Gastroesophageal sphincter (tissue), 4 donors: Measurements from ENCODE around the gene TRIM2. TPM values are rescaled to one million over a fixed set of nuclear protein-coding genes. Genes with fewer than 3 reads are reported as not detected.

Source experiments
- ATAC-seq: fragments of 150-250 bp; one replicate; pipeline ENCODE4 v1.9.1; 2016; ENCODE audit warnings: mild to moderate bottlenecking, moderate library complexity
- H3K27ac ChIP-seq, 4 donors: fragments of 200-600 bp; sonication (generic) in 3 of 4; 1 replicate in 3 of 4; 2 replicates in 1 of 4; pipeline ENCODE4 v1.5.1; 2016 to 2019
- H3K27me3 ChIP-seq: fragments of 200-600 bp; sonication (generic); one replicate; pipeline ENCODE4 v1.5.1; 2019
- H3K36me3 ChIP-seq, 2 donors: fragments of 200-600 bp; sonication (generic); one replicate each; pipeline ENCODE4 v1.5.1; 2019; ENCODE audit warnings: control low read depth in 1 of 2
- H3K4me1 ChIP-seq, 3 donors: fragments of 200-600 bp; sonication (generic); 1 replicate in 2 of 3; 2 replicates in 1 of 3; pipeline ENCODE4 v1.5.1; 2016 to 2019; ENCODE audit warnings: control low read depth in 2 of 3
- H3K4me3 ChIP-seq, 2 donors: fragments of 200-600 bp; sonication (generic); one replicate each; pipeline ENCODE4 v1.5.1; 2019; ENCODE audit warnings: mild to moderate bottlenecking in 1 of 2, moderate library complexity in 1 of 2
- H3K9me3 ChIP-seq, 3 donors: fragments of 200-600 bp; sonication (generic); one replicate each; pipeline ENCODE4 v1.5.1; 2017 to 2019; ENCODE audit warnings: control low read depth in 2 of 3
- CTCF ChIP-seq, 4 experiments: fragments of 200-600 bp in 2 of 4; fragments of 450-650 bp in 2 of 4; sonication (generic) in 1 of 4; IDR thresholded peaks; one replicate each; pipeline ENCODE4 v1.5.1; 2017 to 2019; ENCODE audit warnings: antibody characterized with exemption in 4 of 4, mild to moderate bottlenecking in 2 of 4, moderate library complexity in 2 of 4
- EP300 ChIP-seq: sonication (generic); formaldehyde crosslinking; IDR thresholded peaks from one replicate; pipeline ENCODE4 v1.6.1; 2017; ENCODE audit warnings: antibody characterized with exemption, mild to moderate bottlenecking
- POLR2A ChIP-seq, 2 donors: fragments of 450-650 bp; IDR thresholded peaks; one replicate each; pipeline ENCODE4 v1.6.1; 2017; ENCODE audit warnings: antibody characterized with exemption in 2 of 2, mild to moderate bottlenecking in 2 of 2, moderate library complexity in 1 of 2
- POLR2AphosphoS5 ChIP-seq: sonication (generic); formaldehyde crosslinking; IDR thresholded peaks from one replicate; pipeline ENCODE4 v1.6.1; 2017; ENCODE audit warnings: antibody characterized with exemption
- WGBS, 2 donors: methylation state at CpG; one replicate each; pipeline ENCODE4 v1.1.5; 2018; ENCODE audit warnings: low coverage in 1 of 2; 5-methylcytosine and 5-hydroxymethylcytosine counted together
- total RNA-seq, 4 donors: library from RNA; depleted of rRNA; stranded (reverse); fragments of >200 nt; gene quantifications; one replicate each; pipeline ENCODE4 v1.1.0, GENCODE V29; 2016

Gene TRIM2
- total RNA-seq, 4 donors from 2014 or later = 31.2 to 59.2 (median 44.4) TPM

GRCh38 chr4:153169776-153170175, 34.5 kb upstream of the TRIM2 start:
- TF ChIP-seq EP300 = no peak
- no peak for TF ChIP-seq CTCF (IDR thresholded peaks at IDR 0.05)
- no peak for TF ChIP-seq POLR2A (IDR thresholded peaks at IDR 0.05)
- no peak for TF ChIP-seq POLR2AphosphoS5
- H3K27ac ChIP-seq = no peak overlapping the region
- H3K27me3 ChIP-seq = no peaks in the 10 kb centered on the region
- H3K36me3 ChIP-seq = no peaks in the 10 kb centered on the region
- H3K4me3 ChIP-seq = no peak overlapping the region
- no peaks in the 10 kb centered on the region for H3K4me1 ChIP-seq
- peaks cover 0 to 5% (median 0%) of the 10 kb centered on the region in 3 donors for H3K9me3 ChIP-seq
- no peak for ATAC-seq
- WGBS, 2 donors = 70 to 86% methylated on average over 6 to 8 of the region's 8 CpGs

- ATAC-seq = no peak
- WGBS, 2 donors = 100% methylated on average over 2 of the region's 2 CpGs; no CpG with 5 or more reads in 1 of the 2 donors
- Histone ChIP-seq H3K27ac (no peak overlapping the region), H3K36me3 (no peaks in the 10 kb centered on the region), H3K9me3 (no peaks in the 10 kb centered on the region), H3K4me1 (no peaks in the 10 kb centered on the region), H3K27me3 (no peaks in the 10 kb centered on the region), H3K4me3 (no peak overlapping the region)
- TF ChIP-seq CTCF (IDR thresholded peaks at IDR 0.05) (no peak), POLR2AphosphoS5 (no peak), POLR2A (IDR thresholded peaks at IDR 0.05) (no peak), EP300 (no peak)
Measured at GRCh38 chr4:153170407-153170806, 33.8 kb upstream of the TRIM2 start.

- no peak overlapping the region for H3K27ac ChIP-seq
- no peaks in the 10 kb centered on the region for H3K9me3 ChIP-seq
- WGBS, 2 donors = 82 to 94% methylated on average over 2 to 12 of the region's 22 CpGs
- ATAC-seq = no peak
- no peaks in the 10 kb centered on the region for H3K36me3 ChIP-seq
- TF ChIP-seq POLR2A (IDR thresholded peaks at IDR 0.05) = no peak
- no peak for TF ChIP-seq EP300
- no peak for TF ChIP-seq CTCF (IDR thresholded peaks at IDR 0.05)
- TF ChIP-seq POLR2AphosphoS5 = no peak
- no peak overlapping the region for H3K4me3 ChIP-seq
- no peaks in the 10 kb centered on the region for H3K4me1 ChIP-seq
- no peaks in the 10 kb centered on the region for H3K27me3 ChIP-seq
Measured at GRCh38 chr4:153174821-153175567, 29.2 kb upstream of the TRIM2 start.

- H3K4me1 ChIP-seq = no peaks in the 10 kb centered on the region
- H3K9me3 ChIP-seq = no peaks in the 10 kb centered on the region
- 65 to 80% methylated on average over 1 to 3 of the region's 3 CpGs for WGBS, 2 donors
- no peak for TF ChIP-seq POLR2A (IDR thresholded peaks at IDR 0.05)
- no peak for TF ChIP-seq EP300
- no peak for TF ChIP-seq CTCF (IDR thresholded peaks at IDR 0.05)
- TF ChIP-seq POLR2AphosphoS5 = no peak
- H3K4me3 ChIP-seq = no peak overlapping the region
- H3K27me3 ChIP-seq = no peaks in the 10 kb centered on the region
- H3K36me3 ChIP-seq = no peaks in the 10 kb centered on the region
- no peak for ATAC-seq
- no peak overlapping the region for H3K27ac ChIP-seq
Measured at GRCh38 chr4:153176938-153177337, 27.3 kb upstream of the TRIM2 start.

- TF ChIP-seq CTCF (IDR thresholded peaks at IDR 0.05) = no peak
- no peak for TF ChIP-seq POLR2A (IDR thresholded peaks at IDR 0.05)
- no peak for TF ChIP-seq POLR2AphosphoS5
- no peak for TF ChIP-seq EP300
- no peak overlapping the region for H3K4me3 ChIP-seq
- WGBS, 2 donors = 93 to 94% methylated on average over 3 to 5 of the region's 7 CpGs
- no peaks in the 10 kb centered on the region for H3K9me3 ChIP-seq
- no peaks in the 10 kb centered on the region for H3K36me3 ChIP-seq
- H3K27me3 ChIP-seq = no peaks in the 10 kb centered on the region
- no peak overlapping the region for H3K27ac ChIP-seq
- no peak for ATAC-seq
- H3K4me1 ChIP-seq = no peaks in the 10 kb centered on the region
Measured at GRCh38 chr4:153177841-153178240, 26.4 kb upstream of the TRIM2 start.
